Adrenal gland (tissue), 5 donors: ENCODE data around the gene TPSB2.
"Not testable (repeated sequence)": the region's sequence is repeated elsewhere in the genome, so short reads cannot be mapped to it uniquely, and the experiment has no call there.

Source experiments
- CTCF ChIP-seq, 6 experiments: fragments of 450-650 bp in 4 of 6; fragments of 200-600 bp in 2 of 6; sonication (generic) in 1 of 6; IDR thresholded peaks; 1 replicate in 5 of 6; 2 replicates in 1 of 6; pipeline versions ENCODE4 v1.5.1 to v1.8.0; 2016 to 2021; ENCODE audit warnings: antibody characterized with exemption in 6 of 6, mild to moderate bottlenecking in 2 of 6, moderate library complexity in 1 of 6
- POLR2A ChIP-seq, 2 donors: fragments of 450-650 bp; IDR thresholded peaks; one replicate each; pipeline ENCODE4 v1.6.1; 2017; ENCODE audit warnings: antibody characterized with exemption in 2 of 2, mild to moderate bottlenecking in 2 of 2, moderate library complexity in 1 of 2
- donor health status: DM: no; HTN: no; CAD: no.

GRCh38 chr16:1240436-1240835 lies 10.5 kb upstream of the TPSB2 start, which contains the start of gene TPSAB1:
- TF ChIP-seq CTCF, POLR2A (IDR thresholded peaks at IDR 0.05): not testable (repeated sequence)
